NCI-H748 (cell line): ENCODE measurements around the gene UBE2E2.
"Not testable (repeated sequence)": the region's sequence is repeated elsewhere in the genome, so short reads cannot be mapped to it uniquely, and the experiment has no call there.

Experiments
- DNase-seq: peaks from one replicate; lab custom pipeline; 2025; ENCODE audit not compliant: unreplicated experiment; lab: John Stamatoyannopoulos, UW

Gene UBE2E2

DNA sequence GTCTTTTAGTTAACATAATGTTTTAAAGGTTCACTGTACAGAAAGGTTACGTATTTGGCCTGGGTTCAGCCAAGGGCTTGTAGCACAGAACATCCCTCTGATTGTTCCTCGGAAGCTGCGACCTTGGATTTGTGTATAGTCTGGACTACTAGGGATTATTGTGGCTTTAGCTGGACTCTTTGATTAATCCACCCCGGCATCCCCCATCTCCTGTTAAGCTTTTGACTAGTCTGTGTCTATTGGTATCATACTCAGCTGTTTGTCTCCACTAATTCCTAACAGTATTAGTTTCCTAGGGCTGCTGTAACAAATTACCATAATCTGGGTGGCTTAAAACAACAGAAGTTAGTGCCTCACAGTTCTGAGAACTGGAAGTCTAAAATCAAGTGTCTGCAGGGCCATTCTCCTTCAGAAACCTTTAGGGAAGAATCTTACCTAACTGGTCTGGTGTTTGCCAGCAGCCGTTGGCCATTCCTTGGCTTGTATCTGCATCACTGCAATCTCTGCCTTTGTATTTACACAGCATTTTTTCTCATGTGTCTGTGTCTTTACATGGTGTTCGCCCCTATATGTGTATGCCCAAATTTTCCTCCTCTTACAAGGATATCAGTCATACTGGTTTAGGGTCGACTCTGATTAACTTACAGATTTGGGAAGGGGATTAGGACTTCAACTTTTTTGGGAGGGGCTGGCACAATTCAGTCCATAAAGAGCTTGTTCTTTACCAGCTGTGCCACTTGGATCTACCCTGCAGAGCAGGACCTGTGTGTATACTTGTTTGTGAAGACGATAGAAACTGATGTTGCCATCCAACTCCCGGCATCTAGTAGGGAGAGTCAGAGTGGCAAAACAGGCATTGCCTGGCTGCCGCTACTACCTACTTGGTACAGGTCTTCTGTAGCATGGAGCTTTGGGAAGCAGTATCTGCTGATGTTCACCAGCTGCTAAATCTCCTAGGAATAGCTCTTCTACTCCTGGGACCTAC is 117.8 kb downstream of the UBE2E2 start:
- no peak for DNase-seq

GRCh38 chr3:23324745-23325144 is 121.6 kb downstream of the UBE2E2 start:
- DNase-seq = no peak

- no peak for DNase-seq
These were observed 122.4 kb downstream of the UBE2E2 start for GRCh38 chr3:23325466-23326065.

DNA sequence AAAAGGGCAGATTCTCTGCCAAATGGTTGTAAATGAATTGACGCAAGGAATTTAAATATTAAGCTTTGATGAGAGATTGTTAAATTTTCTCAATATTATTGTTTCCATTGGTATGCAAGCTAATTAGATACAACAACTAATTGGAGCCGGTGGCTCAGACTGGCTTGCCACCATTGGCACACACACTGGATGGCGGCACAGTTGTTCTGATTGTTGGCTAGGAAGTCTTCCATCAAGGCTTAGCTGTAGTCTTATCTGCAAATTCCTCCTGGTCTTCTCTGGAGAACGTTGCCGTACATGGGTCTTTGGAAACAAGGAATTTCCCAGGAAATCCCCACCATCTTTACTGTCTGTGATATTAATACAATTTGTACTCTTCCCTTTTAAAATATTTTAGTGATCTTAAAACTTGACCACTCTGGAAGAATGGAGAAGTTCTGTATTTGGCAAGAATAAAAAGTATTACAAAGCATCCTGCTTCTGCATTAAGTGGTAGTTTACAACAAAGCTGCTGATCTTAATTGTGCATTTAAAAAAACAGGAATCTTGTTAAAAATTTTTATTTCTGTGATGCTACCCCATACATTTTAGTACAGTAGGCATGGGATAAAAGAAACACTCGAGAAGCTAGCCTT is 126.5 kb downstream of the UBE2E2 start:
- no peak for DNase-seq

- no peak for DNase-seq
These were observed 127.4 kb downstream of the UBE2E2 start for GRCh38 chr3:23330568-23330967.

DNA sequence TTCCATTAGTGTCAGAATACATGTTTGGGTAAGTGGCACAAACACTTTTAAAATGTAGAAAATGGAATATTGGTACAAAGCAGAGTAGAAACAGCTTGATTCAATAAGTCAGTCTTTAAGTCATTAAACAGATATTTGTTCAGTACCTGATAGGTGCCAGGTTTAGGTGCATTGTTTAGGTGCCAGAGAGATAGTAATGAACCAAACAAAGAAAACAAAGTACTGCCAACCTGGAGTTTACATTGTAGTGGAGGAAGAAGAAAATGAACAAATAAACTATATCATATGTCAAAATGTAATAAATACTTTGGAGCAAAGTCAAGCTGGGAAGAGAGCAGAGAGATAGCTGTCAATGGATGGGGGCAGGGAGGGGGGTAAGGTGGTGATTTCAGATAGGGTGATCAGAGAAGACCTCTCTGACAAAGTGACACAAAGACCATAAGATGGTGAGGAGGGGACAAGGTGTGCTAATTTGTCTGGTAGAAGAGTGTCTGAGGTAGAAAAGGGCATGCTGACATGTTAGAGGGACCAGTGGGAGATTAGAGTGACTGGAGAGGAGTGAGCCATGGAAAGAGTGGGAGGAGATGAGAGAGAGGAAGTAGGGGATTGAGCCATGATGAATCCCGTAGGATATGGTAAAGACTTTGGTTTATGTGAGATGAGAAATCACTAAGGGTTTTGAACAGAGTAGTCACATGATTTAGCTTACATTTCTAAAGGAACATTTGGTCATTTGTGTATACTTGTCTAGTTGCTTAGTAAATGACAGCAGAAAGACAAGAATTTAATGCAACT is 128.2 kb downstream of the UBE2E2 start:
- no peak for DNase-seq

GRCh38 chr3:23333633-23334032 is 130.5 kb downstream of the UBE2E2 start:
- no peak for DNase-seq

GRCh38 chr3:23336853-23337252 is 133.7 kb downstream of the UBE2E2 start:
- DNase-seq = not testable (repeated sequence)

- peak; percentile 4 for DNase-seq
These were observed 138.2 kb downstream of the UBE2E2 start for GRCh38 chr3:23341147-23341838.

DNA sequence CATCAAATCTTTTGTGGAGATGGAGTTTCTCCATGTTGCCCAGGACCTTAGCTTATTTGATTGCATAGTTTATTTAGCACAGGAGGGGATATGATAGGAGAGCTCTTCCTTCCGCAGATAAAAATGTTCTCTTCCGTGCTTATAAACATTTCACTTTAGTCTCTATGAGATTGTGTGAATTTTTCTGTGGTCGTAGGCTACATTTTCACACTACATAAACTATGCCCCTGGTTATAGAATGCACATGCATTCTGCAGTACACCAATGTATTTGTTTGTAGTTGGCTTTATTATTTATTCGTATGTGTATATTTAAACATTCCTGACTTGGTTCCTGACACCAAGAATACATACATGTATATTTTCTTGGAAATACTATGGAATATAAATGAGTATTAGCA is 139.2 kb downstream of the UBE2E2 start:
- no peak for DNase-seq

DNA sequence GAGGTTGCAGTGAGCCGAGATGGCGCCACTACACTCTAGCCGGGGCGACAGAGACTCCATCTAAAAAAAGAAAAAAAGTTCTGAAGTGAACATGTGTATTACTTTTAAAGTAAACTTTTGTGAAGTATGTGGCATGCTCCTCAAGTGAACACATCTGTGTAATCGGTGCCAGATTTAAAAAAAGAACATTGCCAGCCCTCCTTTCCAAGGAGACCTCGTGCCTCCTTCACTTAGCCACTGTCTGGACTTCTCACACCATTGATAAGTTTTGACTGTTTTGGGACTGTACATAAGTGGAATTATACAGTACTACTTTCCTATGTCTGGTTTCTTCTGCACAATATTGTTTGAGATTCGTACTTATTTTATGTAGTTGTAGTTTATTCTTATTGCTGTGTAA is 140.4 kb downstream of the UBE2E2 start:
- DNase-seq = no peak

- DNase-seq = no peak
These were observed 141.8 kb downstream of the UBE2E2 start for GRCh38 chr3:23344886-23345285.

DNA sequence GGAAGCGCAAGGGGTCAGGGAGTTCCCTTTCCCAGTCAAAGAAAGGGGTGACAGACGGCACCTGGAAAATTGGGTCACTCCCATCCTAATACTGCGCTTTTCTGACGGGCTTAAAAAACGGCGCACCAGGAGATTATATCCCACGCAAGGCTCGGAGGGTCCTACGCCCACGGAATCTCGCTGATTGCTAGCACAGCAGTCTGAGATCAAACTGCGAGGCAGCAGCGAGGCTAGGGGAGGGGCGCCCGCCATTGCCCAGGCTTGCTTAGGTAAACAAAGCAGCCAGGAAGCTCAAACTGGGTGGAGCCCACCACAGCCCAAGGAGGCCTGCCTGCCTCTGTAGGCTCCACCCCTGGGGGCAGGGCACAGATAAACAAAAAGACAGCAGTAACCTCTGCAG is 146.3 kb downstream of the UBE2E2 start:
- DNase-seq = not testable (repeated sequence)

- no peak for DNase-seq
These were observed 153.0 kb downstream of the UBE2E2 start for GRCh38 chr3:23356169-23356568.

DNA sequence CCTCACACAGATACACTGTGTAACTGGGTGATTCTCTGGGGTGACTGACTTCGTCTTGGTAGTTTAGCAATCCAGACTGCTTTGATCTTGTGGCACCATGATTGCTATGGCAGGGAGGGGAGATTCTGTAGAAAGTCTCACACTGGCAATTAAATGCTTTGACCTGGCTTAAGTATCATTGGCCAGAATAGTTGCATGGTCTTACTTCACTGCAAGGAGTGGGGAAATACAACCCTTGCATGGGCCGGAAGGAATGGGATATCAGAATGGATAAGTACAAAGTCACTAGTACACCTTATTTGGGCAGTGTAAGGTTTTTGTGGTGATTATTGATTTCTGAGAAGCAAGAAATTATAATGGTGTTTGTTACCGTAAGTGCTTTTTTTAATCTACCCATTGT is 153.8 kb downstream of the UBE2E2 start:
- DNase-seq = no peak

GRCh38 chr3:23359116-23359515 is 156.0 kb downstream of the UBE2E2 start:
- DNase-seq = no peak

DNA sequence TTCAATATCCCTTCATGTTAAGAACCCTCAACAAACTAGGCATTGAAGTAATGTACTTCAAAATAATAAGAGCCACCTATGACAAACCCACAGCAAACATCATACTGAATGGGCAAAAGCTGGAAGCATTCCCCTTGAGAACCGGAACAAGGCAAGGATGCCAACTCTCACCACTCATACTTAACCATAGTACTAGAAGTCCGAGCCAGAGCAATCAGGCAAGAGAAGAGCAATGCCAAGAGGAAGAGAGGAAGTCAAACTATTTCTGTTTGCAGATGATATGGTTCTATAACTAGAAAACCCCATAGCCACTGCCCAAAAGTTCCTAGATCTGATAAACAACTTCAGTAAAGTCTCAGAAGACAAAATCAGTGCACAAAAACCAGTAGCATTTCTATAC is 161.9 kb downstream of the UBE2E2 start:
- DNase-seq = no peak

DNA sequence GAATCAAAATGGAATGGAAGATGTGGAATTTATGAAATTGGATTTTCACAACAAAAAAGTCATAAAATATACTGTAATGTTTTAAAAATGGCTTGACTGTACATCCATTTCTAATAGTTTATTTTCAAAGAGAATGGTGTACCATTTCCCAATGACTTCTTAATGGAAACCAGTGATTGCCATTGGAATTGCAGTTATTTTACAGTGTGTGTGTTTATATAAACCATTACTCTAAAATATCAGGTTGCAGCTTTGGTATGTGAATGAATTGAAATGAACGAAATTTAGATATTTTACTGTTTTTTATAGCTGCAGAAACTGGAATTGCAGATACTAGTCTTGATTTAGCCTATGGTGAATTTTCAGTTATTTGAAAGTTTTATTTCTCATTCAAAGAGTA is 165.6 kb downstream of the UBE2E2 start:
- no peak for DNase-seq

DNA sequence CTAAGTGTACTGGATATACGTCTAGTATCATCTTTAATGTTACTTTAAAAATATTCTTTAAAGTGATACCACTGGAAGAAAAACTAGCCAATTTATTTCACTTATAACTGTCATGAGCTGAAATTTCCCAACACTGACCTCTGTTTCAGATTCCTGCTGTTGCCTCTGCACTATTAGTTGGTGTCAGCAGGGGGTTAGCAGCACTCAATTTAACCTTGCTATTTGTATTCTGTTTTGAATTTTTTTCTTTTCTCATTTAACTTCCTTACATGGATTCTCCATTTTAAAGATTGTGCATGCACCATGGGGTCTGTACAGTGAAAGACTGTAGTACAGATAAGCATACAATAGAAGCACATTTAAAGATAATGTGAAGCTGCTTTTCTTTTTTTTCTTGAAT is 169.2 kb downstream of the UBE2E2 start:
- no peak for DNase-seq

DNA sequence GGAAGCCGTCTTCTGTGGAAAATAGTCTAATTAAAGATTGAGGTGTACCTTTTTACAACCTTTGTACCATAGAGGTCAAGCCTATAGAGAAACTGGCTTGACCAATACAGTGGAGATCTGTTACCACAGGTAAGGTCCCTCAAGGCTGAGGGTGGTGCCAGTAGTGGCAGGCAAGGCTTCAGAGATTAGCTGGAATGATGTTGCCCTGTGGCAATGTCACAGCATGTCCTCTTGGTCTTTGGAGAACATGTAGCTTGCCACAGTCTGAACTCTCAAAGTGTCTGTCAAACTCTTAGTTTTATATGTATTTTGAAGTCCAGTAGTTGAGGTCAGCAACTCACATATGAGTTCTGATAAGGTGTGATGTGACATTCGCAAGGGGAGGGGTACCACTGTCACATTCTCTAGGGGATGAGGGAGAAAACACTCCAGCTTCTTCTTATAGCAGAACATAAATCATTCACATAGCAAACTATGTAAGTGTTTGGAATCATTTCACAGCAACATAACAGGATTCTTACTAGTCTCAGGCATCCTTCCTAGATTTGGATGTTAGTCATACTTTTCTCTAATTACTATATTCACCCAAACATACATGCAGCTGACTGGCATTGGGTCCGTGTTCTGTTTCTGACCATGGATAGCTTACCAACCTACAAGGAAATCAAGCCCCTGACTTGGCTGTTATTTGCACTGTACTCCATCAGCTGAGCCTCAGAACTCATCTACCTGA is 173.6 kb downstream of the UBE2E2 start:
- no peak for DNase-seq
